ENCODE measurements around the gene FXYD6. TPM values are rescaled to one million over a fixed set of nuclear protein-coding genes. Genes with fewer than 3 reads are reported as not detected.
A peak's percentile ranks its signal among the peaks of the same experiment; 100 is the strongest.

The FXYD6 gene
- polyA plus RNA-seq, 3 donors: 111 to 141 (median 136) TPM

DNA sequence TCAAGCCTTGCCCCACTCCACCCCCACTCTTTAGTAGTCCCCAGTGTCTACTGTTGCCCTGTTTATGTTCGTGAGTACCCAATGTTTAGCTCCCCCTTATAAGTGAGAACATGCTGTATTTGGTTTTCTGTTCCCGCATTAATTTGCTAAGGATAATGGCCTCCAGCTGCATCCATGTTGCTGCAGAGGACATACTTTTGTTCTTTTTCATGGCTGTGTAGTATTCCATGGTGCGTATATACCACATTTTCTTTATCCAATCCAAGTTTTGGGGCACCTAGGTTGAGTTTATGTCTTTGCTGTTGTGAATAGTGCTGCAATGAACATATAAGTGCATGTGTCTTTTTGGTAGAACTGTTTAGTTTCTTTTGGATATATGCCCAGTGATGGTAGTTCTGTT, 16.2 kb upstream of the FXYD6 start:
- DNase-seq: no peak

GRCh38 chr11:117891362-117891761, 14.9 kb upstream of the FXYD6 start:
- DNase-seq: no peak

DNA sequence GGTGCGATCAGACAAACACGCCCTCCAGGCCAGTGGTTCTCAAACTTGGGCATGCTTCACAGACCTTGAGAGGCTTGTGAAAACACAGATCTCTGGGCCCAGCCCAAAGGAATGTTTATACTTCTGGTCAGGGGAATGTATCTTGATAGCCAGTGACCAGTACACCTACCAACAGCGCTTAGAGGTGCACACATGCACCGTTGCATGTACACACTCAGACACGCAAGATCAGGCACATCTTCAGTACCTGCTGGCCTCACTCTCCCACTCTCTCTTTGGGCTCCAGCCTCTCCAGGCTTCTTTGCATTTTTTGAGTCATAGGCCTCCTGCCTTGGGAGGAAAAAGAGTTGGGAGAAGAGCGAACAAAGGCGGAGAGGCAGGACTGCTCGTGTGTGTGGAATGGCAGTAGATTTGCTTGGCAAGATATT, 11.7 kb upstream of the FXYD6 start:
- DNase-seq: no peak

DNA sequence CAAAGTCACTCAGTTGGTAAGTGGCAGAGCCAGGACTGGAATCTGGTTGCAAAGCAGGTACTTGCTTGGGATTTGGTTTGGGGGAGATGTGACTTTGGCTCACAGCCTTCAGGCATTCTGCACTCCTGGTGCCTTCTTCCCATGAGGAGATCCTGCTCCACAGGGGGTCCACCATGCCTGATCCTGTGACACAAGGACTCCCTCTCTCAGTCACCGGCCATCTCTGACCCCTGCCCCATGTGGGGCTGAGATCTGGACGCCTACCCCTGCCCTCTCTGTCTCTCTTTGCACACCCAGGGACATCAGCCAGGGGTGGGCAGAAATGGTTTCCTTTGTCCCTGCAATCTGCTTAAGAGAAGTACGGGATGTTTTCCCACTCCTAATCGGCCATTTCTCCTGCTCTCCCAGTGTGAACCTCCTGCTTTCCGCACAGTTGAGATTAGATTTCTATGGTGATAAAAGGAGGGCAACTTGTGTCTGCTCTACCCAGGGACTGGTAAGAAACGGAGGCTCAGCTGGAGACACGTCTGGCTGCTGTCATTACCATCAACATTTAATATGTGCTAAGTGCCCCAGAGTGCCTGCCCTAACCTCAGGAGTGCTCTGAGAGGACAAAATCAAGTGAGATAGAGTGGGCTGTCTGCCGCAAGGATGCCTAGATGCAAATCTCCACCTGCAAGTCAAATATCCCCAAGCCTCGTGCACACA, 11.1 kb upstream of the FXYD6 start:
- DNase-seq: no peak

DNA sequence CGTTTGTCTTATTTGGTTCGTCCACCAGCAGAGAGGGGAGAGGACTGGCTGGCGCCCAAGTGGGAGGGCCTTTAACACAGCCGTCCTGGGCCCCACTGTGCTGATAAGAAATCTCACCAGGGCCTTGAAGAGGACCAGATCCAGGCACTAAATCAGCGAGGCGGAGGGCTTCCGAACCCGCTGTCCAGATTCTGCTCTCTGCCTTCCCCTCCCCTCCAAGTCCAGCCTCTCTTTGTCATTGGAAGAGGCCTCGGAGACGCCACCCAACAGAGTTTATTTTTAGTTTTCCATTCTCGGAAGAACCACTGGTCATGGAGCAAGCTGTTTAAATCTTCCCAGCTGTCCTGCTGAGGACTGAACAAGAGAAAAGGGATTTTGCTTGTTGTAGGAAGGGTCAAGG, 9.3 kb upstream of the FXYD6 start:
- DNase-seq: peak; percentile 84

DNA sequence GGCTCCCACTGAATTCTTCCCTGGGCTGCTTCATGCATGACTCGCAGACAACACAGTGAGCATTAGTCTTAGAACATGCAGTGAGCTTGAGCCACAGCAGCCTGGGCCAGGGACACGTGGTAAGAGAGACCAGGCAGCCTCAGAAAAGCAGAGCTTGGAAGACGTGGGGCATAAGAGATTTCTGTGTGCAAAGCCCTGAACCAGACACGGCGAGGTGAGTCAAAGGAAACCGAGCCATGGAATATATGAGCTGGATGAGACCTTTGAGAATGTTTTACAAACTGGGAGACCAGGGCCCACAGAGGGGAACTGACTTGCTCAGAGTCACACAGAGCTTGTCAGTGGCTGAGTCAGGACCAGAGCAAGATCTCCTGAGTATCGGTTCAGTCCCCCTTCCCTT, 8.5 kb upstream of the FXYD6 start:
- no peak for DNase-seq

- no peak for DNase-seq
These were observed 6.6 kb upstream of the FXYD6 start for GRCh38 chr11:117883063-117883462.

GRCh38 chr11:117882311-117882905, 6.0 kb upstream of the FXYD6 start:
- no peak for DNase-seq

DNA sequence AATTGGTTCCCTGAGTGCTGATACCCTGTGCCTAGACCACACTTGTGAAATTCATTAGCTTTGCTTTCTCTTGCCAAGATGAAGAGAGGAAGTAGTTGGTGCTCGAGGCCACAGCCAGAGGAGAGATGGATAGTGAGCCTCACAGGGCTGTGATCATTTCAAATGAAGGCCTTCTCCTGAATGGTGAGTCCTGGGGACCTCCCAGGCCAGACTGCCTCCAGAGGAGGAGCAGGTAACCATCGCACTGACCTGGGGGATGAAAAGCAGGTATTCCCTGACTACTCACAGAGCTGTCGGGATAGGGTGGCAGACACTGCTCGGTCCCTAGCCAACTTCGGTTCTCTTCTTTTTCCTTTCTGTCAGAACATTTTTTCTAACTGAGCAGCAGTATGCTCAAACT, 4.8 kb upstream of the FXYD6 start:
- DNase-seq: no peak

DNA sequence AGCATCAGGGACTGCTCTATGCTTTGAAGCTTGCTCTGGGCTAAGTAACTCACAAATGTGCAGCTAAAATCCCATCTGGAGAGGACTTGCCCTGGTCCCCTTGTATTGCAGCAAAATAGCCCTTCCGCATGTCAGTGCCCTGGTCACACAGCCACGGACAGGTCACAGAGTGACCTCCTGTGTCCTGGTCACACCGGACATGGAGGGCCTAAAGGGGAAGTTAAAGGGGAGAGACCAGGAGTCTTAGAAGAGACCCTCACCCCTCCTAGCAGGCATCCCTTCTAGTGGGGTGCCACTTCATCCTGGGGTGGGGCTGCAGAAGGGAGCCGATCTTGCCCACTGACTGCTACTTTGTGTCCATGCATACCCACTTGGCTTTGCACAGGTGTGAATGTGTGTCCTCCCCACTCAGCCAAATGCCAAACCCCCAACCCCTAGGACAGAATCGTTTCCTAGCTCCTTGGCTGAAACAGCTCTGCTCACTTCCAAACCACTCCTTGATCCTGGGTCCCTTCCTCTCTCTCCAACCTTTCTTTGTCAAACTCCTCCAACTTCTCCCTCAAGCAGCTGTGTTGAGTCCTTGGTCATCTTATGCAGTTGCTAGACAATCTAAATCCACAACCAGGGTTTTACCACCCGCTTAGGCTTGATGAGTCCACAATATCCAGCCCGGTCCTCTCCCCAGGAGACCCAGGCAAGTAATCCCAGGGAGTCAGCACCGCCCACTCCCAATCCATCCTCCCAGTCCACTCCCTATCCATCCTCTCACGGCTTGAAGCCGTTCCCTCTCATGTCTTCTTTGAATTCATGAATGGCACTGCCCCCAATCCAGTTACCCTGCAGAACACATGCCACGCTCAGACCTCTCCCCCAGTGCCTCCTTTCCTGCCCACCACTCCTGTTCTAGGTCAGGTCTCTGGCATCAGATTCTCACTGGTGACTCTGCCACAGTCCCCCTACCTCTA, 3.3 kb upstream of the FXYD6 start:
- no peak for DNase-seq

DNA sequence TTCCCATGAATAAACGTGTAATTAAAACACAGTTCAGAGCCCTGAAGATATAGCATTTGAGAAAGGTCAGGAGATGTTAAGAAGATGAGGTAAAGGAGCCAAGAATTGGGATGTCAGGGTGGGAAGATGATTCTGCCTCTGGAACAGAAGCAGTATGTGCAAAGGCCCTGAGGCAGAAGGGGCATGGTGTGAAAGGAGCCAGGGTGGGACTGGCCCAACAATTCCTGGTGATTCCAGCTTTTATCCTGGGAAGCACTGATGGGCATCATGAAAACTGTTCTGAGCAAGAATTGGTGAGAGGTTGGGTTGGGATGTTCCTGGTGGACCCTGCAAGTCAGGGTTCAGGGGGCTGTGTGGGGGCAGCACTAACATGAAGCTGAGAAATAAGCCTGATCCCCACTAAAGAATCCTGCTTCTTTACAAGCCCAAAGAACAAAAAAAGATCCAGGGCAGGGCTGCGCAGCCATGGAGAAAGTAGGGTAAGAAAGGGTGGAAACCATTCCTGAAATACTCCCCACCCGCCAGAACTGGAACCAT, 2.5 kb upstream of the FXYD6 start:
- no peak for DNase-seq

- DNase-seq: no peak
These were observed 2.0 kb upstream of the FXYD6 start for GRCh38 chr11:117878314-117878938.

DNA sequence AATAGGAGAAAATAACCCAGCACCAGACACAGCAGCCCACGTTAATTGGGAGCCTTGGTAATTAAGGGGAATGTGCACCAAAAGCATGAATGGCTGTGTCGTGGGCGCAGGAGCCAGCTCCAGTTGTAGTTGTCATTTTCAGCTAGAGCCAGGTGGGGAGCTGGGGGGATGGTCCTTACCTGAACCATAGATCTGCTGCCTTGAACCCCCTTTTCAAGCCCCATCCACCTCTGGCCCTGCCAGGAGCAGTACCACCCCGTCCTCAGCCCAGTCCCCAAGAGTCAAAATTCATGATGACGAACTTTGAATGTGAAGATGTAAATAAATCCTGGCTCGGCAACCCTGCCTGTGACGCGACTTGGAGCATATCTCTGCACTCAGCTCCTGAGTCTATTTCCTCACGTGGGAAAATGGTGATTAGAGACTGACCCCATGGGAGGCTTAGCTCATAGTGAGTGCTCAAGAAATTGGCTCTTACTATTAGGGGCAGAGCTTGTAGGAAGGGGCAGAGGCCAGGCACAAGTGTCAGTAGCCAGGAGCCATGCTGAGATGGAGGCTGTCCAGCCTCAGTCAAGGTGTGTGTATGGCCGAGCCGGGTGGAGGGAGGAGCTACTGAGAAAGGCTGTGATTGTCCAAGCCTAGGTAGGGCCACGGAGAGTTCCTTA, 794 bp upstream of the FXYD6 start:
- DNase-seq: no peak

- no peak for DNase-seq
These were observed 458 bp downstream of the FXYD6 start for GRCh38 chr11:117876059-117876340.

DNA sequence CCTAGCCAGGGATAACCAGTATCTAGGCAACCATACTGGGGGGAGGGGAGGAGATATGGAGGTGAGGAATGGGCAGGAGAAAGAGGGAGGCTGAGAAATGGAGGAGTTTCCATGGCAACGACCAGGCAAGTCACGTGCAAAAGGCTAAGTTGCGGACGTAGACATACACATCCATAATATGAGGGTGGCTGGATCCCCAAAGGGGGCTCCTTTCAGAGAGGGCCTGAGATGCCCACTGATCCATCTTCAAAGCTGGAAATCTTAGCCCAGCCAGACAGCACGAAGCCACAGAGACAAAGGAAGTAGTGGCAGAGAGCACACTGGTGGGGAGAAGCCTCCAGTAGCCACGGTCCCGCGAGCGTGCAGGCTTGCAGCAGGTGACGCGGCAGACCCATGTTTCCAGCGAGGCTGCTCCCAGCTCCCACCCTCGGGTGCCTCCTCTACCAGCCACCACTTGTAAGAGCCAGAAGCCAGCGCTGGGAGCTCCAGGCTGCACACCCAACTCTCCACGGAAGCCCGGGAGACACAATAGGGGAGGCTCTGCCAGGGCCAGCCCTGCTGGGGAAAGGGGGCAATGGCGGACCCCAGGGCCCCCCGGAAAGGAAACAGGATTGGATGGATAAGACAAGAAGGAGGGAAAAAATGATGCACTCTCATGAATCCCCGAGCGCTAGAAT, 938 bp downstream of the FXYD6 start:
- no peak for DNase-seq

GRCh38 chr11:117874910-117875381, 1.5 kb downstream of the FXYD6 start:
- no peak for DNase-seq

DNA sequence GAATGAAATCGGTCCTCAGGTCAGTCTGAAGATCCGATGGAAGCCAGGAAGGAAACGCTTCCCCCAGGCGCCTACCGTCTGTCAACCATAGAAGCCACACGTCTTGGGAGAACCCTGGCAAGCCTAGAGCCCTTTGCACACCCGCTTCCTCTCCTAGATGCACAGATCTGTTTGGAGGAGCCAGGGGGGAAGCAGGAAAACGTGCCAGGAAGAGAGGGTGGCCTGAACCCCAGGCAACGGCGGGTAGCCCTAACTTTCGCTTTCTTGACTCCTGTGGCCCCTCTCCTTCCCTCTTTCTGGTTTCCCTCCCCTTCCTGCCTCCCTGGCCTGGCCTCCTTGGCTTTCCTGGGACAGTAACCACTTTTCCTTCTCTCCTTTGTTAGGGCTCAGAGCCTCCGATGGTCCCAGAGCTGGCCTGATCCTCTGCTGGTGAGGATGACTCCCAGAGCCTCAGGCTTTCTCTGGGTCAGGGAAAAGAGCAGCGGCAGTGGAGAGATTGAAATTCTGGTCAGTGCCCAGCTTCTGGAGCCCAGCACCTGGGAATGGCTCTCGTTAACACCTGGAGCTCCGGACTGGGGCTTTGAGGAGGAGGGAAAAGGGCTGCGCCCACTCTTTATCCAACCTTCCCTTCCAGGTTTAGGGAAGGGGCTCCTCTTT, 2.1 kb downstream of the FXYD6 start:
- DNase-seq: no peak

- DNase-seq: no peak
These were observed 2.7 kb downstream of the FXYD6 start for GRCh38 chr11:117873828-117874125.

GRCh38 chr11:117872975-117873827, 3.3 kb downstream of the FXYD6 start:
- no peak for DNase-seq
